SU-DHL-6 (cell line): Measurements from ENCODE around the gene KBTBD7.

Experiments used
- H2AFZ ChIP-seq: fragments of 200-600 bp; sonication (generic); 2 replicates; pipeline ENCODE4 v1.6.1; 2014; ENCODE audit warnings: low read depth, mild to moderate bottlenecking, moderate library complexity, mixed read lengths, antibody characterized with exemption, low read length; ENCODE audit not compliant: severe bottlenecking
- H3F3A ChIP-seq: fragments of 200-600 bp; shearing (Covaris generic); 2 replicates; pipeline ENCODE4 v1.6.0; 2016; ENCODE audit warnings: antibody characterized with exemption, mild to moderate bottlenecking; ENCODE audit not compliant: insufficient read depth
- H3K27ac ChIP-seq: fragments of 200-600 bp; sonication (generic); 2 replicates; pipeline ENCODE4 v1.5.1; 2016; ENCODE audit warnings: low read depth, mild to moderate bottlenecking, low read length, moderate library complexity, mixed read lengths
- H3K27me3 ChIP-seq: fragments of 200-600 bp; sonication (generic), shearing (Covaris generic); 2 replicates; pipeline ENCODE4 v1.6.0; 2014; ENCODE audit warnings: mild to moderate bottlenecking, low read length
- H3K36me3 ChIP-seq: fragments of 200-600 bp; sonication (generic); 2 replicates; pipeline ENCODE4 v1.6.1; 2014; ENCODE audit warnings: mild to moderate bottlenecking, low read length, mixed read lengths
- H3K4me2 ChIP-seq: fragments of 300-600, 200-600 bp; shearing (Covaris generic), sonication (generic); 2 replicates; pipeline ENCODE4 v1.6.0; 2014; ENCODE audit warnings: low read length, low read depth, mild to moderate bottlenecking; ENCODE audit not compliant: poor library complexity, severe bottlenecking
- H3K4me3 ChIP-seq: fragments of 200-600 bp; sonication (generic); 2 replicates; pipeline ENCODE4 v1.5.1; 2014; ENCODE audit warnings: antibody characterized with exemption, low read length, mild to moderate bottlenecking, mixed read lengths; ENCODE audit not compliant: insufficient read depth, poor library complexity, severe bottlenecking
- H3K79me2 ChIP-seq: fragments of 200-600 bp; sonication (generic); 2 replicates; pipeline ENCODE4 v1.6.1; 2014; ENCODE audit warnings: mild to moderate bottlenecking, low read length, moderate library complexity; ENCODE audit not compliant: insufficient read depth
- H3K9ac ChIP-seq: fragments of 200-600 bp; sonication (generic); 2 replicates; pipeline ENCODE4 v1.7.0; 2014; ENCODE audit warnings: mild to moderate bottlenecking, low read length
- H3K9me2 ChIP-seq: fragments of 200-600 bp; sonication (generic); replicated peaks from 2 replicates; pipeline ENCODE4 v1.6.1; 2014; ENCODE audit warnings: low read length; ENCODE audit not compliant: insufficient read depth
- H3K9me3 ChIP-seq: fragments of 200-600 bp; sonication (generic); 2 replicates; pipeline ENCODE4 v1.6.1; 2014; ENCODE audit warnings: low read length, mixed read lengths; ENCODE audit not compliant: insufficient read depth
- H4K20me1 ChIP-seq: fragments of 200-600 bp; sonication (generic); 2 replicates; pipeline ENCODE4 v1.6.1; 2014; ENCODE audit warnings: low read depth, mild to moderate bottlenecking, antibody characterized with exemption, low read length, moderate library complexity, mixed read lengths
- CTCF ChIP-seq: fragments of 200-600 bp; sonication (generic); IDR thresholded peaks from one replicate; pipeline ENCODE4 v1.5.1; 2017; ENCODE audit warnings: antibody characterized with exemption, mild to moderate bottlenecking, low read length, moderate library complexity; ENCODE audit not compliant: insufficient read depth, poor library complexity, severe bottlenecking
- EZH2phosphoT487 ChIP-seq: fragments of 200-600 bp; sonication (generic), shearing (Covaris generic); conservative IDR thresholded peaks from 2 replicates; pipeline ENCODE4 v1.6.1; 2018; ENCODE audit warnings: mild to moderate bottlenecking, antibody characterized with exemption, low read length, moderate library complexity, mixed read lengths

The KBTBD7 gene

GRCh38 chr13:41199526-41199925, 5.2 kb upstream of the KBTBD7 start:
- H3K9me3 ChIP-seq: peaks cover 17% of the 10 kb centered on the region; the same call in 1 of the 2 replicates
- H3K4me3 ChIP-seq: peak overlapping the region; percentile 24
- H3K9ac ChIP-seq: no peak overlapping the region
- H3K79me2 ChIP-seq: no peaks in the 10 kb centered on the region
- H3F3A ChIP-seq: peaks cover 24% of the 10 kb centered on the region
- no peak overlapping the region for H2AFZ ChIP-seq
- peak overlapping the region; percentile 94 for H3K27ac ChIP-seq
- no peaks in the 10 kb centered on the region for H4K20me1 ChIP-seq
- H3K9me2 ChIP-seq: no peaks in the 10 kb centered on the region
- no peaks in the 10 kb centered on the region for H3K27me3 ChIP-seq
- peaks cover 2% of the 10 kb centered on the region; the same call in 1 of the 2 replicates for H3K36me3 ChIP-seq
- peak overlapping the region; percentile 48 for H3K4me2 ChIP-seq
- TF ChIP-seq CTCF (no peak), EZH2phosphoT487 (no peak)

GRCh38 chr13:41199079-41199478, 4.7 kb upstream of the KBTBD7 start:
- H3F3A ChIP-seq: peaks cover 24% of the 10 kb centered on the region
- peak overlapping the region; percentile 48 for H3K4me2 ChIP-seq
- no peaks in the 10 kb centered on the region for H4K20me1 ChIP-seq
- H3K9ac ChIP-seq: no peak overlapping the region
- TF ChIP-seq CTCF: no peak
- TF ChIP-seq EZH2phosphoT487: no peak
- peak overlapping the region; percentile 32 for H3K4me3 ChIP-seq
- no peak overlapping the region for H2AFZ ChIP-seq
- H3K27ac ChIP-seq: peak overlapping the region; percentile 94
- peaks cover 2% of the 10 kb centered on the region; the same call in 1 of the 2 replicates for H3K36me3 ChIP-seq
- H3K79me2 ChIP-seq: no peaks in the 10 kb centered on the region
- no peaks in the 10 kb centered on the region for H3K27me3 ChIP-seq
- no peaks in the 10 kb centered on the region for H3K9me2 ChIP-seq
- H3K9me3 ChIP-seq: peaks cover 17% of the 10 kb centered on the region; the same call in 1 of the 2 replicates

- H3K4me2 ChIP-seq: no peak overlapping the region
- peaks cover 10% of the 10 kb centered on the region for H3K36me3 ChIP-seq
- no peak overlapping the region for H3K4me3 ChIP-seq
- no peaks in the 10 kb centered on the region for H4K20me1 ChIP-seq
- no peaks in the 10 kb centered on the region for H3K9me2 ChIP-seq
- H3K9ac ChIP-seq: no peak overlapping the region
- no peaks in the 10 kb centered on the region for H3K79me2 ChIP-seq
- peak overlapping the region; percentile 35 for H3K27ac ChIP-seq
- peaks cover 24% of the 10 kb centered on the region for H3F3A ChIP-seq
- H3K27me3 ChIP-seq: no peaks in the 10 kb centered on the region
- peaks cover 21% of the 10 kb centered on the region; the same call in 1 of the 2 replicates for H3K9me3 ChIP-seq
- peak; percentile 38 for TF ChIP-seq CTCF
- no peak for TF ChIP-seq EZH2phosphoT487
- H2AFZ ChIP-seq: no peak overlapping the region
Observed at GRCh38 chr13:41196620-41197019, 2.3 kb upstream of the KBTBD7 start.
